GM12874 (cell line): ENCODE data around the gene SLC37A3.

Experiments used
- CTCF ChIP-seq: IDR thresholded peaks from 2 replicates; pipeline ENCODE4 v1.5.1; 2011; ENCODE audit warnings: low read depth, mild to moderate bottlenecking, control low read depth, low read length, moderate library complexity; ENCODE audit not compliant: insufficient read depth

Gene SLC37A3

GRCh38 chr7:140315498-140316164 lies 82.7 kb downstream of the SLC37A3 start:
- no peak for TF ChIP-seq CTCF

DNA sequence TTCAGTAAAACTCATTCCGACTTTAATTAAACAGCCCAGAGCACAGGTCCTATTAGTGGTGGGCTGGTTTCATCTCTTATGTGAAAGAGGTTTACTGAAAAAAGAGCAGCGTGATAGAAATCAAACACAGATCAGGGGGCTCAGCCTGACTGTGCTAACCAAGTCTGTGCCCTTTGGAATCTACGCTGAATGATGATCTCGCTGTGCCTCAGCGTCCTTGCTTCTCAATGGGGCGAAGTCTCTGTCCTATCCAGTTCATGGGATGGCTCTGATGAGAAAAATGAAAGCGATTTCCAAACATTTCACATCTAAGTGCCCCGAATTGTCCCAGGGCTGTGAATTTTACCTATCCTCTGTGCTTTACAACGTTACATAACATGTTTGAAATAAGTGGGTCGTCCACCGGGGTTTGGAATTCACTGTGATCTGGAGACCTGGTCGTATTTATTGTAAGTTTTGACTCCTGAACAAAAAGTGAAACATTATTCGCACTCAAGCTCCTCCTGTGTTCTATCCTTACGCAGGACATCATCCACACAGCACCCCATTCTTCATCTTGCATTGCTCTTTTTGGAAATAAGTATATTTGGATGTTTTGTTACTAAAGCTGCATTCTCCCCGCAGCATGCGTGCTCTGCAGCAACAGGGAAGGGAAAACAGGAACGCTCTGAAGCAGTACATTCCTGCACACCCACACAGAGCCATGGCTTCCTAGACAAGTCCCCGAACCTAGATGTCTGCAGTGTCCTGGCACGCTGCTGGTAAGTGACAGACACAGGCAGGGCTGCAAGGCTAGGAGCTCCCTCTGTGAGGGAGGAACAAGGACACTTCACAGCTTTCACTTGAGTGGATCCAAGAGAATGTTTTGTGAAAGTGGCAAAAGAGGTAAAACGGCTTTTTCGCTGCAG lies 83.5 kb downstream of the SLC37A3 start:
- TF ChIP-seq CTCF, result no peak

GRCh38 chr7:140312141-140312846 lies 86.0 kb downstream of the SLC37A3 start:
- no peak for TF ChIP-seq CTCF

GRCh38 chr7:140310337-140311002 lies 87.9 kb downstream of the SLC37A3 start:
- TF ChIP-seq CTCF, result no peak

- TF ChIP-seq CTCF, result no peak
These were observed 90.3 kb downstream of the SLC37A3 start for GRCh38 chr7:140308060-140308459.

GRCh38 chr7:140304191-140304799 lies 94.0 kb downstream of the SLC37A3 start:
- TF ChIP-seq CTCF, result peak; percentile 27; the same call in 1 of the 2 replicates
